NCI-H446 (cell line): Measurements from ENCODE around the gene NHSL1.

ENCODE experiments used
- DNase-seq, 2 experiments: peaks; one replicate each; lab custom pipeline; 2025; lab: John Stamatoyannopoulos, UW

NHSL1 gene

GRCh38 chr6:138401960-138402837 lies 97.1 kb downstream of the NHSL1 start:
- no peak for DNase-seq

DNA sequence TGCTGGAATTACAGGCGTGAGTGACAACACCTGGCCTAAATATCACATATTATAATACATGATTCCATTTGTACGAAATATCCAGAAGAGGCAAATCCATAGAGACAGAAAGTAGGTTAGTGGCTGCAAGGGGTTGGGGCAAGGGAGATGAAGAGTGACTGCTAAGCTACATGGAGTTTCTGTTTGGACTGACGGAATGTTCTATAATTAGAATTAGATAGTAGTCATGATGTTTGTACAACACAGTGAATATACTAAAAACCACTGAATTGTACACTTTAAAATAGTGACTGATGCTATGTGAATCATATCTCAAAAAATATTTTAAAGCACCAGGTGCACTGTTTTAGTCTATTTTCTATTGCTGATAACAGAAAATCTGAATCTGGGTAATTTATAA lies 99.0 kb downstream of the NHSL1 start:
- DNase-seq, result no peak

DNA sequence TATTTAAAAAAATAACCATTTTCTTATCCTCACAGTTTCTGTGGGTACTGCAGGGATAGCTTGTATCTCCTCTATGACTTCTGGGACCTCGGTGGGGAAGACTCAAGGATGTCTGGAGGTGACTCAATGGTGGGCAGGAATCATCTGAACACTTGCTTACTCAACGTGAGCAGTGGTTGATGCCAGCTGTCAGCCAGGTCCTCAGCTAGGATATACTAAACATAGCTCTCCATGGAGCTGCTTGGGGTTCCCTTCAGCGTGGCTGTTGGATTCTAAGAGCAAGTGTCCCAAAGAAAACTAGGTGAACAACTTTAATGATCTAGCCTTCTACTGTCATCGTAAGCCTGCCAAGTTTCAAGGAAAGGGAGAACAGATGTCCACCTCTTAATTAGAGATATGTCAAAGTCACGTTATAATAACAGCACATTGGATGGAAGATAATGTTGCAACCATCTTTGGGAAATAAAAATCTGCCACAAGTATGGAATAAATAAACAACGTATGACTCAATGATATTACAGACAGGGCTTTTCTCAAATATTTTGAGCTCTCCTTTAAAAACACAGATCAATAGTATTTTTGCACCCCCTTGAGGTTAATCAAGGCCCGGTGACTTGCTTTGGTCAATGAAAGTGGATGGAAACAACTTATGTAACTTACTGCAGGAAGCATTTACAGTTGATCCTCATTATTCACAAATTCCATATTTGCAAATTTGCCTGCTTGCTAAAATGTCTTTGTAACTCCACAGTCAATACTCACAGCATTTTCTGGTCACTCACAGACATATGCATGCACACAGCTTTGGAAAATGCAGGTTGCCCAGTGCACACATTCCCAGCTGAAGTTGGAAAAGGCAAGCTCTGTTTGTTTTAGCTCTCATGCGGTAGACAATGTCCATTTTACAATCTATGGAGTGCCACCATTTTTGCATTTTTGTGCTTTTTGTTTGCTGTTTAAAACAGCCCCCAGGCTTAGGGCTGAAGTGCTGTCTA lies 101.9 kb downstream of the NHSL1 start:
- no peak for DNase-seq

DNA sequence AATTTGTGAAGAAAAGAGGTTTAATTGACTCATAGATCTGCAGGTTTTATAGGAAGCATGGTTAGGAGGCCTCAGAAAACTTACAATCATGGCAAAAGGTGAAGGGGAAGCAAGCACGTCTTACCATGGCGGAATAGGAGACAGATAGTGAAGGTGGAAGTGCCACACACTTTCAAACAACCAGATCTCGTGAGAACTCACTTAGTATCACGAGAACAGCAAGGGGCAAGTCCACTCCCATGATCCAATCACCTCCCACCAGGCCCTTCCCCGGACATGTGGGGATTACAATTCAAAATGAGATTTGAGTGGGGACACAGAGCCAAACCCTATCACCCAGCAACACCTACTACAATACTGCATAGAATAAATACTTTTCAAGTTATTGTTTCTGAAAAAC lies 102.6 kb downstream of the NHSL1 start:
- DNase-seq, result no peak

GRCh38 chr6:138393871-138394783 lies 105.2 kb downstream of the NHSL1 start:
- DNase-seq, result no peak

- no peak for DNase-seq
Observed at GRCh38 chr6:138389551-138389950, 109.7 kb downstream of the NHSL1 start.

DNA sequence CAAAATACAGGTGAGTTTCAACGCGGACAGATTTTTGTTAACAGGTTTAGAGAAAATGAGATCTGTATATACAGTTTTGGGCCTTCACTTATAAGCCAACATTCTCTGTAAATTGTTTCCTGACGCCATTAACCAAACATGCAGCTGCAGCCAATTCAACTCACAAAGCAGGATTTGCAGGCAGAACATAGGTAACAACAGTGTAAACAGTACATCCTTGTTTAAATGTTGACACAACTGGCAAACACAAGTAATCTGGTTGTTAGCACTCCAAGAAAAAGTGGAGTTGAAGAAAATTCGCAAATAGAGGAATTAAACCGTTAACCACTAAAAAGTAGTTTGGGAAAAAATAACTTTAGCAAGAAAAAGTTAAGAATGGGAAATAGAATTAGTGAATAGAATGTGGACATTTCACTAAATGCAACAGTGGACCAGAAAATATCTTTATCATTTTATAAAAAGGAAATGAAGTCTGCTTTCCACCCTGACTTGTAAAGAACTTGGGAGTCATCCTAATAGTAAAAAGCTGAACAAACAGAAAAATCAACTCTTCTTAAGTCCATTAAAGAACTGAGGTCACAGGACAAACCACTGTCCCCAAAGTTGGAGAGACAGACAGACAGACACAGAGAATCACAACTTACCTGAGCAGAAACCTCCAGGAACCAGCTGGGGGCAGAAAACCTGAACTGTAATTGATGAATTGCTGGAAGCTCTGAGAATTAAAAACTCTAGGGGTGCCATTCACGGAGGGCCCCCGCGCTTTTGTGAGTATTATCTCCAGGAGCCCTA lies 111.5 kb downstream of the NHSL1 start:
- DNase-seq, result no peak

- no peak for DNase-seq
Observed at GRCh38 chr6:138386897-138387296, 112.4 kb downstream of the NHSL1 start.

DNA sequence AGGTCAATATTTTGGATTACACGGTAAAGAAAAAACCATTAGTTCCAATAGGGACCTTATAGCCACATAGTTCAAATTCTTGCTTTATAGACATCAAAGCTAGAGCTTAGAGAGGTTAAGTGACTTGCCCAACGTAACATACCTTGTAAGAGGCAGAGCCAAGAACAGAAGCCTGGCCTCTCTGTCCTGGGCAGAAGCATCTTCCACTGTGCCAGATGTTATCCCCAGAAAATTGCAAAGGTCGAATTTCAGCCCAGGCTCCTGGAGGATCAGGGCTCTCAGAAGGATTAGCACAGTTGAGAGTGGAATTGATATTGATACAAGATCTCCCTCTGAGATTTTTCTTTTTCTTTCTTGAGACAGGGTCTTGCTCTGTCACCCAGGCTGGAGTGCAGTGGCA lies 115.5 kb downstream of the NHSL1 start:
- DNase-seq, result no peak

DNA sequence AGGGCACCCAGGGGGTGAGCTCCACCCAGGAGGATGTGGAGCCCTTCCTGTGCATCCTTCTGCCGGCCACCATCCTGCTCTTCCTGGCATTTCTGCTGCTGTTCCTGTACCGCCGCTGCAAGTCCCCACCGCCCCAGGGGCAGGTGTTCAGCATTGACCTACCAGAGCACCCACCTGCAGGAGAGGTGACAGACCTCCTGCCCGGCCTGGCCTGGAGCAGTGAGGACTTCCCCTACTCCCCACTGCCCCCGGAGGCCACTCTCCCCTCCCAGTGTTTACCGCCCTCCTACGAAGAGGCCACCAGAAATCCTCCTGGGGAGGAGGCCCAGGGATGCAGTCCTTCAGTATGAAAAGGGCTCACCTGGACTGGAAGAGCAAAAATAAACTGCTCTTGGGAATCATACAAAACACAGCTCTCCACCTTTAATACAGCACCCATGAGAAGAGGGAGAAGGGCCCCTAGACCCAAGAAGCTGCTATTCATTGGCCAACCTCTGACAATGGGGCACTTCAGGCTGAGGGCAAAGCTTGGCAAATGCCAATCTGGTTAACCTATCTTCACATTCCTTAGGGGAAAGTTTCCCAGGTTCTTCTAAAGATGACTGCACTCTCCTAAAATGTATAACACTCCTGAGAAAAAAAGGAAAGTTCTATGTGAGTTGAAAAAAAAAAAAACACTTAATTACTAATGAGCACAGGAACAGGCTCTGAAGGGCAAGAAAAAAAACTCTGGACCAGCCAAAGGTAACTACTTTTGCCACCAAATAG lies 116.6 kb downstream of the NHSL1 start:
- DNase-seq, result no peak

GRCh38 chr6:138378463-138378862 lies 120.8 kb downstream of the NHSL1 start:
- DNase-seq, result no peak

- no peak for DNase-seq
Observed at GRCh38 chr6:138377844-138378243, 121.5 kb downstream of the NHSL1 start, which contains the start of gene SMIM28. Gene SMIM28, plus strand, starts transcription at chr6:138377905. Its CDS starts 168 bp downstream, at chr6:138378073.

- DNase-seq, result no peak
Observed at GRCh38 chr6:138377042-138377441, 122.3 kb downstream of the NHSL1 start.

- DNase-seq, result no peak
Observed at GRCh38 chr6:138374815-138375214, 124.5 kb downstream of the NHSL1 start.

GRCh38 chr6:138374230-138374629 lies 125.1 kb downstream of the NHSL1 start:
- DNase-seq, result no peak

- DNase-seq, result no peak
Observed at GRCh38 chr6:138372711-138373463, 126.4 kb downstream of the NHSL1 start.
